CD4-positive, alpha-beta memory T cell (primary cell): ENCODE data around the gene TTLL5. TPM values are rescaled to one million over a fixed set of nuclear protein-coding genes. Genes with fewer than 3 reads are reported as not detected.

Experiments
- CTCF ChIA-PET: fragments of 350-600 bp; sonication (Branson Sonifier 250); formaldehyde crosslinking; loops from one replicate; lab custom pipeline; 2021; ENCODE audit warnings: inconsistent platforms; ENCODE audit not compliant: partially characterized antibody; lab: Charles Lee
- POLR2A ChIA-PET: fragments of 350-600 bp; sonication (Branson Sonifier 250); formaldehyde crosslinking; loops from one replicate; lab custom pipeline; 2021; ENCODE audit not compliant: partially characterized antibody; lab: Charles Lee
- DNase-seq, 5 donors: peaks; one replicate each; pipeline versions ENCODE4 v3.0.0 to v3.0.0-alpha.2; 2020 to 2022; ENCODE audit warnings: mixed read lengths in 1 of 5
- H3K27ac ChIP-seq: one replicate; pipeline ENCODE4 v1.7.0; 2013; ENCODE audit warnings: low read depth, low read length
- H3K27me3 ChIP-seq: 2 replicates; pipeline ENCODE4 v1.7.0; 2013; ENCODE audit warnings: mild to moderate bottlenecking, low read length, moderate library complexity; ENCODE audit not compliant: insufficient read depth
- H3K36me3 ChIP-seq: 2 replicates; pipeline ENCODE4 v1.7.0; 2013; ENCODE audit warnings: mild to moderate bottlenecking, low read length, moderate library complexity; ENCODE audit not compliant: insufficient read depth
- H3K4me1 ChIP-seq: 2 replicates; pipeline ENCODE4 v1.7.0; 2013; ENCODE audit warnings: mild to moderate bottlenecking, low read length, moderate library complexity; ENCODE audit not compliant: insufficient read depth
- H3K4me3 ChIP-seq, 2 donors: one replicate each; pipeline ENCODE4 v1.7.0; 2013; ENCODE audit warnings: low read length in 2 of 2, mild to moderate bottlenecking in 1 of 2
- H3K9me3 ChIP-seq, 2 donors: one replicate each; pipeline ENCODE4 v1.7.0; 2013; ENCODE audit warnings: low read length in 2 of 2, control low read depth in 1 of 2; ENCODE audit not compliant: control insufficient read depth in 1 of 2
- H3K27ac Mint-ChIP-seq, 7 donors: one replicate each; pipeline ENCODE4 v1.8.0; 2020 to 2021; ENCODE audit warnings: mixed read lengths in 7 of 7, mild to moderate bottlenecking in 6 of 7, inconsistent platforms in 3 of 7, moderate library complexity in 3 of 7
- H3K27me3 Mint-ChIP-seq, 2 donors: one replicate each; pipeline ENCODE4 v1.8.0; 2020 to 2021; ENCODE audit warnings: mixed read lengths in 2 of 2
- H3K36me3 Mint-ChIP-seq, 2 donors: one replicate each; pipeline ENCODE4 v1.8.0; 2020 to 2021; ENCODE audit warnings: mixed read lengths in 2 of 2, inconsistent platforms in 1 of 2, mild to moderate bottlenecking in 1 of 2
- H3K4me1 Mint-ChIP-seq, 4 donors: one replicate each; pipeline ENCODE4 v1.8.0; 2020 to 2021; ENCODE audit warnings: mixed read lengths in 4 of 4, mild to moderate bottlenecking in 1 of 4
- H3K4me3 Mint-ChIP-seq, 8 donors: one replicate each; pipeline ENCODE4 v1.8.0; 2020 to 2021; ENCODE audit warnings: mixed read lengths in 8 of 8, mild to moderate bottlenecking in 7 of 8, moderate library complexity in 6 of 8, inconsistent platforms in 3 of 8
- H3K9me3 Mint-ChIP-seq, 8 donors: one replicate each; pipeline ENCODE4 v1.8.0; 2020 to 2021; ENCODE audit warnings: mixed read lengths in 8 of 8, mild to moderate bottlenecking in 5 of 8, inconsistent platforms in 3 of 8, moderate library complexity in 1 of 8
- intact Hi-C: fragments of 100-400 bp; cut with micrococcal nuclease; formaldehyde crosslinking; loops from one replicate; pipeline ENCODE4 v1.15.1; 2023
- polyA plus RNA-seq, 2 donors: library from polyadenylated mRNA; unstranded; fragments of 300-500 nt; fragmentation: Illumina TruSeq; gene quantifications; one replicate each; pipeline ENCODE4 v1.2.3, GENCODE V29; 2021
- total RNA-seq, 2 experiments: library from RNA; stranded (reverse); gene quantifications; one replicate each; pipeline ENCODE4 v1.2.3, GENCODE V29; 2021

The TTLL5 gene
- total and polyA plus RNA-seq, 4 experiments from 2014 or later, result 8.4 to 28.2 (median 20.5) TPM

- POLR2A ChIA-PET, result no interaction called here
- H3K27ac Mint-ChIP-seq, result no peak overlapping the region
- peaks cover 18 to 44% (median 31%) of the 10 kb centered on the region in 4 donors for H3K4me1 Mint-ChIP-seq
These were observed 316.5 kb downstream of the TTLL5 start for GRCh38 chr14:75977582-75977943.

GRCh38 chr14:75978249-75978731 lies 317.2 kb downstream of the TTLL5 start:
- Mint-ChIP-seq H3K27ac (peak overlapping the region in 3 of 7 donors; percentile 46 to 79 (median 60)), H3K4me3 (peak overlapping the region in 1 of 8 donors; percentile 34), H3K4me1 (peaks cover 18 to 50% (median 34%) of the 10 kb centered on the region in 4 donors), H3K27me3 (no peaks in the 10 kb centered on the region), H3K9me3 (peaks cover 0 to 3% (median 0%) of the 10 kb centered on the region in 8 donors), H3K36me3 (peaks cover 0 to 1% of the 10 kb centered on the region in 2 donors)
- POLR2A ChIA-PET, result interaction anchor here (1.0 kb wide), 1 partner anchor 71 kb away, joined by 3 read pairs; no protein-coding TSS in a partner anchor
- H3K27ac ChIP-seq, result no peak overlapping the region
- H3K9me3 ChIP-seq, result no peaks in the 10 kb centered on the region
- H3K4me3 ChIP-seq, result no peak overlapping the region
- no peaks in the 10 kb centered on the region for H3K36me3 ChIP-seq
- intact Hi-C loops, result no loop called here
- no peaks in the 10 kb centered on the region for H3K27me3 ChIP-seq
- peak in 3 of 5 donors; percentile 32 to 46 (median 37) for DNase-seq
- CTCF ChIA-PET, result interaction anchor here (1.2 to 10.7 kb wide), 6 partner anchors 20 to 401 kb away, joined by 4 to 181 read pairs (median 5); no protein-coding TSS in a partner anchor
- peaks cover 31% of the 10 kb centered on the region for H3K4me1 ChIP-seq

More at GRCh38 chr14:75977582-75977943, 316.5 kb downstream of the TTLL5 start:
- H3K9me3 Mint-ChIP-seq, result peaks cover 0 to 2% (median 0%) of the 10 kb centered on the region in 8 donors
- Histone ChIP-seq H3K36me3 (no peaks in the 10 kb centered on the region), H3K27me3 (no peaks in the 10 kb centered on the region), H3K4me3 (no peak overlapping the region), H3K27ac (no peak overlapping the region), H3K9me3 (no peaks in the 10 kb centered on the region), H3K4me1 (peaks cover 31% of the 10 kb centered on the region)
- no peaks in the 10 kb centered on the region for H3K27me3 Mint-ChIP-seq
- H3K4me3 Mint-ChIP-seq, result no peak overlapping the region
- no peak for DNase-seq
- intact Hi-C loops, result no loop called here
- H3K36me3 Mint-ChIP-seq, result peaks cover 0 to 1% of the 10 kb centered on the region in 2 donors
- CTCF ChIA-PET, result interaction anchor here (0.8 to 10.7 kb wide), 4 partner anchors 8 to 400 kb away, joined by 3 to 181 read pairs (median 6); partner anchors contain the start of gene IFT43

- no peak for DNase-seq
- Histone ChIP-seq H3K27me3 (no peaks in the 10 kb centered on the region), H3K9me3 (no peaks in the 10 kb centered on the region), H3K27ac (no peak overlapping the region), H3K36me3 (no peaks in the 10 kb centered on the region), H3K4me3 (no peak overlapping the region), H3K4me1 (peaks cover 31% of the 10 kb centered on the region)
- H3K27ac Mint-ChIP-seq, result peak overlapping the region in 1 of 7 donors; percentile 59
- peaks cover 0 to 1% of the 10 kb centered on the region in 2 donors for H3K36me3 Mint-ChIP-seq
- H3K4me3 Mint-ChIP-seq, result peak overlapping the region in 2 of 8 donors; percentile 43 to 46
- no peaks in the 10 kb centered on the region for H3K27me3 Mint-ChIP-seq
- H3K9me3 Mint-ChIP-seq, result peaks cover 0 to 3% (median 0%) of the 10 kb centered on the region in 8 donors
- intact Hi-C loops, result no loop called here
- ChIA-PET POLR2A (interaction anchor here (1.0 kb wide), 1 partner anchor 72 kb away, joined by 3 read pairs; no protein-coding TSS in a partner anchor), CTCF (interaction anchor here (0.9 to 10.7 kb wide), 7 partner anchors 15 to 402 kb away, joined by 3 to 181 read pairs (median 4); no protein-coding TSS in a partner anchor)
- peaks cover 18 to 50% (median 34%) of the 10 kb centered on the region in 4 donors for H3K4me1 Mint-ChIP-seq
These were observed 318.1 kb downstream of the TTLL5 start for GRCh38 chr14:75979071-75979571.

GRCh38 chr14:75979648-75980565 lies 318.9 kb downstream of the TTLL5 start:
- intact Hi-C loops, result loop anchor here (10.0 kb wide), 2 partner anchors 185 to 1115 kb away; partner anchors contain the start of gene CIPC
- H3K27me3 Mint-ChIP-seq, result no peaks in the 10 kb centered on the region
- H3K27ac ChIP-seq, result no peak overlapping the region
- POLR2A ChIA-PET, result no interaction called here
- peak overlapping the region in 3 of 7 donors; percentile 59 to 77 (median 77) for H3K27ac Mint-ChIP-seq
- H3K4me1 ChIP-seq, result peaks cover 31% of the 10 kb centered on the region
- H3K4me3 Mint-ChIP-seq, result peak overlapping the region in 4 of 8 donors; percentile 29 to 52 (median 42)
- H3K36me3 ChIP-seq, result no peaks in the 10 kb centered on the region
- no peaks in the 10 kb centered on the region for H3K9me3 ChIP-seq
- H3K4me1 Mint-ChIP-seq, result peaks cover 18 to 53% (median 35%) of the 10 kb centered on the region in 4 donors
- no peaks in the 10 kb centered on the region for H3K27me3 ChIP-seq
- DNase-seq, result no peak
- peaks cover 0 to 1% of the 10 kb centered on the region in 2 donors for H3K36me3 Mint-ChIP-seq
- H3K9me3 Mint-ChIP-seq, result peaks cover 0 to 3% (median 0%) of the 10 kb centered on the region in 8 donors
- H3K4me3 ChIP-seq, result no peak overlapping the region
- CTCF ChIA-PET, result interaction anchor here (0.9 to 10.7 kb wide), 10 partner anchors 14 to 404 kb away, joined by 3 to 181 read pairs (median 5); no protein-coding TSS in a partner anchor

GRCh38 chr14:75980856-75981255 lies 319.8 kb downstream of the TTLL5 start:
- H3K4me3 ChIP-seq, result no peak overlapping the region
- intact Hi-C loops, result loop anchor here (10.0 kb wide), 2 partner anchors 186 to 1114 kb away; partner anchors contain the start of gene CIPC

GRCh38 chr14:75981426-75982265 lies 320.6 kb downstream of the TTLL5 start, which contains the start of gene TGFB3:
Gene TGFB3 (minus strand): TSS chr14:75981995. CDS start chr14:75980893, 1,102 bp downstream.
- H3K27me3 Mint-ChIP-seq, result no peaks in the 10 kb centered on the region
- ChIA-PET POLR2A (interaction anchor here (1.0 to 2.1 kb wide), 7 partner anchors 15 to 831 kb away, joined by 3 to 13 read pairs (median 5); partner anchors contain the start of genes ANGEL1, ERG28 and TTLL5), CTCF (interaction anchor here (0.7 to 10.7 kb wide), 15 partner anchors 8 to 405 kb away, joined by 3 to 181 read pairs (median 7); no protein-coding TSS in a partner anchor)
- peaks cover 0 to 9% of the 10 kb centered on the region in 2 donors for H3K36me3 Mint-ChIP-seq
- H3K4me3 ChIP-seq, result peak within 1 kb of the TSS; percentile 29 to 72
- peak within 1 kb of the TSS; percentile 78 to 93 (median 89) for H3K4me3 Mint-ChIP-seq
- H3K9me3 ChIP-seq, result no peaks in the 10 kb centered on the region
- H3K4me1 Mint-ChIP-seq, result peaks cover 25 to 68% (median 48%) of the 10 kb centered on the region in 4 donors
- H3K27ac Mint-ChIP-seq, result peak within 1 kb of the TSS; percentile 78 to 95 (median 93)
- intact Hi-C loops, result loop anchor here (10.0 kb wide), 2 partner anchors 187 to 1113 kb away; partner anchors contain the start of gene CIPC
- H3K36me3 ChIP-seq, result no peaks in the 10 kb centered on the region
- peaks cover 0 to 3% (median 0%) of the 10 kb centered on the region in 8 donors for H3K9me3 Mint-ChIP-seq
- no peaks in the 10 kb centered on the region for H3K27me3 ChIP-seq
- peaks cover 44% of the 10 kb centered on the region for H3K4me1 ChIP-seq
- DNase-seq, result peak; percentile 58 to 85 (median 65)
- H3K27ac ChIP-seq, result peak within 1 kb of the TSS; percentile 71

More at GRCh38 chr14:75980856-75981255, 319.8 kb downstream of the TTLL5 start:
- H3K27me3 ChIP-seq, result no peaks in the 10 kb centered on the region
- peaks cover 0 to 3% (median 0%) of the 10 kb centered on the region in 8 donors for H3K9me3 Mint-ChIP-seq
- H3K27me3 Mint-ChIP-seq, result no peaks in the 10 kb centered on the region
- H3K4me1 Mint-ChIP-seq, result peaks cover 21 to 60% (median 41%) of the 10 kb centered on the region in 4 donors
- CTCF ChIA-PET, result interaction anchor here (0.9 to 10.7 kb wide), 7 partner anchors 13 to 405 kb away, joined by 3 to 181 read pairs (median 8); no protein-coding TSS in a partner anchor
- H3K36me3 Mint-ChIP-seq, result peaks cover 0 to 4% of the 10 kb centered on the region in 2 donors
- POLR2A ChIA-PET, result interaction anchor here (1.4 kb wide), 1 partner anchor 404 kb away, joined by 5 read pairs; no protein-coding TSS in a partner anchor
- peak overlapping the region in 7 of 8 donors; percentile 50 to 93 (median 87) for H3K4me3 Mint-ChIP-seq
- no peaks in the 10 kb centered on the region for H3K9me3 ChIP-seq
- no peak for DNase-seq
- peak overlapping the region in 6 of 7 donors; percentile 53 to 95 (median 77) for H3K27ac Mint-ChIP-seq
- H3K4me1 ChIP-seq, result peaks cover 37% of the 10 kb centered on the region
- H3K36me3 ChIP-seq, result no peaks in the 10 kb centered on the region
- no peak overlapping the region for H3K27ac ChIP-seq
